Endothelial cell of umbilical vein (primary cell): ENCODE data around the gene VASN.

Experiments used
- CTCF ChIP-seq, 2 donors: IDR thresholded peaks; 1 replicate in 1 of 2; 2 replicates in 1 of 2; pipeline ENCODE4 v1.5.1; 2011; ENCODE audit warnings: low read length in 2 of 2, mild to moderate bottlenecking in 2 of 2, moderate library complexity in 2 of 2, control low read depth in 1 of 2, inconsistent platforms in 1 of 2, low read depth in 1 of 2; ENCODE audit not compliant: insufficient read depth in 1 of 2; ENCODE audit errors: extremely low read depth in 1 of 2
- EZH2 ChIP-seq: IDR thresholded peaks from 2 replicates; pipeline ENCODE4 v1.6.1; 2012; ENCODE audit warnings: borderline replicate concordance, low read depth, mild to moderate bottlenecking, moderate library complexity, low read length, inconsistent platforms; ENCODE audit not compliant: severe bottlenecking
- GATA2 ChIP-seq: IDR thresholded peaks from 2 replicates; pipeline ENCODE4 v1.7.0; 2011; ENCODE audit warnings: low read depth, mild to moderate bottlenecking, moderate library complexity, mixed read lengths, low read length; ENCODE audit not compliant: insufficient read length, insufficient read depth
- JUN ChIP-seq: IDR thresholded peaks from 2 replicates; pipeline ENCODE4 v1.6.1; 2011; ENCODE audit warnings: borderline replicate concordance, low read depth; ENCODE audit not compliant: insufficient read length, insufficient read depth
- MAX ChIP-seq: IDR thresholded peaks from 2 replicates; pipeline ENCODE4 v1.6.1; 2011; ENCODE audit not compliant: insufficient read depth, insufficient read length
- POLR2A ChIP-seq: IDR thresholded peaks from 2 replicates; pipeline ENCODE4 v1.6.1; 2012; ENCODE audit warnings: low read depth, mild to moderate bottlenecking, control low read depth, low read length
- POLR2AphosphoS5 ChIP-seq: IDR thresholded peaks from 2 replicates; pipeline ENCODE4 v1.6.1; 2012; ENCODE audit warnings: low read depth, mild to moderate bottlenecking, control low read depth, low read length, moderate library complexity; ENCODE audit not compliant: insufficient read depth

GRCh38 chr16:4403133-4403949, 31.7 kb downstream of the VASN start:
- TF ChIP-seq JUN: no peak
- TF ChIP-seq CTCF (IDR thresholded peaks at IDR 0.05; ENCODE audit: extremely low read depth in 1 of 2, insufficient read depth in 1 of 2, low read depth in 1 of 2, low read length in 2 of 2): no peak
- TF ChIP-seq POLR2AphosphoS5: no peak
- no peak for TF ChIP-seq EZH2
- no peak for TF ChIP-seq POLR2A
- TF ChIP-seq MAX: no peak
- no peak for TF ChIP-seq GATA2
